Fibroblast of pulmonary artery (primary cell): ENCODE results near the gene RAD21L1.
"Not testable (repeated sequence)": the region's sequence is repeated elsewhere in the genome, so short reads cannot be mapped to it uniquely, and the experiment has no call there.

Experiments
- DNase-seq: peaks from one replicate; pipeline ENCODE4 v3.0.0-alpha.2; 2010; ENCODE audit warnings: low read depth
- H3K4me3 ChIP-seq: replicated peaks from 2 replicates; pipeline ENCODE4 v1.5.1; 2011; ENCODE audit warnings: low read depth, mild to moderate bottlenecking, control low read depth, low read length, moderate library complexity
- CTCF ChIP-seq: IDR thresholded peaks from 2 replicates; pipeline ENCODE4 v1.5.1; 2011; ENCODE audit warnings: mild to moderate bottlenecking, control low read depth, low read length, inconsistent platforms; ENCODE audit errors: missing control alignments

Gene RAD21L1

GRCh38 chr20:1212023-1212422 lies 13.8 kb upstream of the RAD21L1 start:
- no peak overlapping the region for H3K4me3 ChIP-seq
- DNase-seq, result no peak
- TF ChIP-seq CTCF, result no peak

- TF ChIP-seq CTCF, result peak; percentile 92
- H3K4me3 ChIP-seq, result no peak overlapping the region
- DNase-seq, result peak; percentile 79
Measured at GRCh38 chr20:1212607-1213396, 13.0 kb upstream of the RAD21L1 start.

- no peak overlapping the region for H3K4me3 ChIP-seq
- DNase-seq, result no peak
- no peak for TF ChIP-seq CTCF
Measured at GRCh38 chr20:1214838-1215261, 11.0 kb upstream of the RAD21L1 start.

- no peak for DNase-seq
- no peak for TF ChIP-seq CTCF
- H3K4me3 ChIP-seq, result no peak overlapping the region
Measured at GRCh38 chr20:1215386-1216170, 10.3 kb upstream of the RAD21L1 start.

GRCh38 chr20:1216527-1217427 lies 9.1 kb upstream of the RAD21L1 start:
- not testable (repeated sequence) for DNase-seq, H3K4me3 ChIP-seq

GRCh38 chr20:1222750-1223149 lies 3.1 kb upstream of the RAD21L1 start:
- not testable (repeated sequence) for H3K4me3 ChIP-seq, DNase-seq

GRCh38 chr20:1224205-1224890 lies 1.5 kb upstream of the RAD21L1 start:
- DNase-seq, result no peak
- no peak for TF ChIP-seq CTCF
- H3K4me3 ChIP-seq, result no peak overlapping the region
